SIG-M5 treated with dmso at 0.1 percent for 504 hours (cell line): ENCODE measurements around the gene NELFB.
"Not testable (repeated sequence)": the region's sequence is repeated elsewhere in the genome, so short reads cannot be mapped to it uniquely, and the experiment has no call there.

Experiments used
- DNase-seq: peaks from one replicate; lab custom pipeline; 2025; ENCODE audit not compliant: unreplicated experiment; lab: John Stamatoyannopoulos, UW

NELFB gene

GRCh38 chr9:137247135-137247915 is 7.8 kb upstream of the NELFB start:
- DNase-seq: no peak

GRCh38 chr9:137247916-137248175 is 7.3 kb upstream of the NELFB start:
- no peak for DNase-seq

DNA sequence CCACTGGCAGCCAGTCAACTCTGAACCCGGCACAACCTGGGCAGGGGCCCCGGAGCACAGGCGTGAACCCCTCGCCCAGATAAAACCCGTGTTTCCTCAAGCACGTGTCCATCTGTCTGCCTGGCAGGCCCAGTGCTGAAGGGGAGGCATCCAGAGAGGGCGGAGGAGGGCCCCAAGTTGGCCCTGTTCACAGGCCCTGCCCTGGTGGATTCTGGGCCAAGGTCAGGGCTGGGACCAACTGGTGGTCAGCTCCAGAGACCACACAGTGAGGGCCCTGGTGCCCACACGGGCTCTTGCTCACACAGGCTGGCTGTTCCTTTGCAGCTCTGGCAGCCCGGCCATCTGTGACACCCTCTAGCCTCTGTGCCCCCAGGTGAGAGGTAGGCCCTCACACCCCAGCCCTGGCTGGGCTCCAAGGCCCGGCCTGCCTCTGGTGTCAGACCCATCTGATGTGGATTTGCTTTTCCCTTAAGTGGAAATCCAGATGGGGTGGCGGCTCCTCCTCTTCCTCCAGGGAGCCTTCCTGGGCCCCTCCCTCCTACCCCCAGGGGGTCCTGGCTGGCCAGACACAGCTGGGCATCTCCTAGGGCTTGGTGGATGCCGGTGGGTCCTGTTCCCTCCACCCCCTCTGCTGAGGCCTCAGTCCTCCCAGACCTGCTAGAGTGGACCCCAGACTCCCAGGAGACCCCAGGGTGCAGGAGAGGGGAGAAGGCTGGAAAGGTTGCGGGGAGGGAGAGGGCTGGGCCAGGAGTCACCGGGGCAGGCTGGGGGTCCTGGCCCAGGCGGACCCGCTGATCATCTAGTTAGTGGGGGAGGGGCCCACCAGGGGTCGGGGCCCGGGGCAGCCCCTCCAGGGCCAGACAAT is 4.6 kb upstream of the NELFB start:
- no peak for DNase-seq

- DNase-seq: no peak
Measured at GRCh38 chr9:137251194-137251461, 4.0 kb upstream of the NELFB start, which contains the start of gene STPG3. Gene STPG3 (plus strand): TSS chr9:137251286. CDS start chr9:137251287, 1 bp downstream.

DNA sequence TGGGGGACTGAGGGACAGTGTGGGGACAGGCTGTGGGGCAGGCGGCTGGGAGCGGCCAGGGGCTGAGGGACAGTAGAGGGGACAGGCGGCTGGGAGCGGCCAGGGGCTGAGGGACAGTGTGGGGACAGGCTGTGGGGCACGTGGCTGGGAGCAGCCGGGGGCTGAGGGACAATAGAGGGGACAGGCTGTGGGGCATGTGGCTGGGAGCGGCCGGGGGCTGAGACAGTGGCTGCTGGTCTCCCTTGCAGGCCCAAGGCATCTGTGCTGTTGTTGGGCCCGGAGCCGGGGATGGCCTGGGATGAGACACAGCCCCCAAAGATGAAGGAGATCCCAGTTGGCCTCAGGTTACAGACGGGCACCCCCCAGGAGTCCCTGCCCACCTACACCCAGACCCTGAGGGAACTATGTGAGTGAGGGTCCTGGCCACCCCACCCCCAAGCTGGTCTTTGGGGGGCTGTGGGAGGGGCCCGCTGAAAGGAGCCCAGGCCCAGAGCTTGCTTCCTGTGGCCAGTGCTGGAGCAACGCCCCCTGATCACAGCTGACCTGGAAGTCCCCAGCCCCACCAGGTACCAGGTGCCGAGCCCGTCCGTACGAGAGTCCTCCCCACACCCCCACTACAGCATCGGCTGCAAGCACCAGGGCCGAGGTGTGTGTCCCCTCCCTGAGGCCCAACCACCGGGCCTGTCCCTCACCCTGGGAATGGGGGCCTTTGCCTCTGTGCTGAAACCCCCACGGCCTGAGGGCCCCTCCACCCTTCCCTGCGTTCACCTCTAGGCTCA is 3.4 kb upstream of the NELFB start:
- no peak for DNase-seq

GRCh38 chr9:137252555-137253506 is 2.3 kb upstream of the NELFB start:
- no peak for DNase-seq

DNA sequence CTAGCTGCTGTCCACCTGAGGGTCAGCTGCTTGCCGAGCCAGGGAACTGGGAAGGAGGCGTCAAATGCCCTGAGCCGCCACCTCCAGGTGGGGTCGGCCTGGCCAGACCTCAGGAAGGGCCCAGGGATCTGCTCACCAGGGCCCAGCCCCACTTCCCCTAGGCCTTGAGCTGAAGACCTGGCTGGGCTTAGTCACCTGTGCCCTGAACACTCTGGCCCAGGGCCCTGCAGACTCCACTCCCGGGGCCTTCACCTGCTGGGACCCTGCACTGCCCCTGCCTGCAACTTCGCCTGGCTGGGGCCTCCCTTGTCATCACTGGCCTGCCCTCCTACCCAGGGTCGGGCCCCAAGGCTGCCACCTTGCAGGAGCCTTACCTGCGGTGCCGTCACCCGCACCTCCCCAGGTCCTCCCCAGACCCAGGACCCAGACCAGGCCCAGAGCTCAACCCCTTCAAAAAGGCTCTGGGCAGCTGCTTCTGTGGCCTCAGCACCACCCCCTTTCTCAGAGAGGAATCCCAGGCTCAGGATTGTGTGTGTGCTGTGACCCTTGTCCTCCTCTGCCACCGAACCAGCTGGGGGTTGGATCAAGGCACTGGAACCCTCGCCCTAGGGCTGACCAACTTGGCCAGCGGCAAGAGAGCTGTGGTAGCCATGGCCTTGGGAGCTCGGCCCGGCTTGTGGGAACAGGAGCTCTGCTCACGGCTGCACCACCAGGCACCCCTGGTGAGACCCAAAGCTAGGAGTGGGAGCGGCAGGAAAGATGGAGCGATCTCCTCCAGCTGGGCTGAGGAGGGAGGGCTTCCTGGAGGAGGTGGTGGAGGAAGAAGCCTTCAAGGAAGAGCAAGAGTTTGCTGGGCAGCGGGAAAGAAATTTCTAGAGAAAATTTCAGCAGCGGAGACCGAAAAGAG is 1.2 kb upstream of the NELFB start:
- DNase-seq: no peak

GRCh38 chr9:137255448-137256114 is 454 bp downstream of the NELFB start:
- DNase-seq: no peak

DNA sequence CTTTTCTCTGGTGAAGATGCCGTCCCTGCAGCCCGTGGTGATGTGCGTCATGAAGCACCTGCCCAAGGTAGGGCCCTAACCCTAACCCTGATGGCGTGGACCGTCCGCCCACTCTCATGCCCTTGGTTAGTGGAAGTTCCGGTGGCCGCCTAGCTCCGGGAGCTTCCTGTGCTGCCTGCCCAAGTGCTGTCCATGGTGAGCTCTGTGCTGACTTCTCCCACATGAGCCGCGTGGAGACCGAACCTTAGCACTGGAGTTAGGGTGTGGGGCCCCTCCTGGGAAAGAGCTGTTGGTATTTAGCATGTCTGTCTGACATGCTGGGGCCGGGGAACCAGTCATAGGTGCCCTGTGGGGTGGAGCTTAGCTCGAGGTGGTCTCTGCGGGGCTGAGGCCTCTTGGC is 1.2 kb downstream of the NELFB start:
- no peak for DNase-seq

GRCh38 chr9:137256856-137257255 is 1.7 kb downstream of the NELFB start:
- DNase-seq: no peak

GRCh38 chr9:137262173-137262908 is 7.2 kb downstream of the NELFB start:
- not testable (repeated sequence) for DNase-seq

DNA sequence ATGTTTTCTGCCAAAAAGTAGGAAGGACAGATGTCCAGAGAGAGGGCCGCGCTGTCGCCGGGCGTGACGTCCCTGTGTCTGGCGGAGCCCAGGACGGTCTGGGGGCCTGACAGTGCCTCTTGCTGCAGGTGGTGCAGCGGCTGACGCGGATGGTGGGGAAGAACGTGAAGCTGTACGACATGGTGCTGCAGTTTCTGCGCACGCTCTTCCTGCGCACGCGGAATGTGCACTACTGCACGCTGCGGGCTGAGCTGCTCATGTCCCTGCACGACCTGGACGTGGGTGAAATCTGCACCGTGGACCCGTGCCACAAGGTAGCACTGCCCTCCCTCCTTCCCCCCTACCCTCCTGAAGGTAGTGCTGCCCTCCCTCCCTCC is 7.8 kb downstream of the NELFB start:
- no peak for DNase-seq

DNA sequence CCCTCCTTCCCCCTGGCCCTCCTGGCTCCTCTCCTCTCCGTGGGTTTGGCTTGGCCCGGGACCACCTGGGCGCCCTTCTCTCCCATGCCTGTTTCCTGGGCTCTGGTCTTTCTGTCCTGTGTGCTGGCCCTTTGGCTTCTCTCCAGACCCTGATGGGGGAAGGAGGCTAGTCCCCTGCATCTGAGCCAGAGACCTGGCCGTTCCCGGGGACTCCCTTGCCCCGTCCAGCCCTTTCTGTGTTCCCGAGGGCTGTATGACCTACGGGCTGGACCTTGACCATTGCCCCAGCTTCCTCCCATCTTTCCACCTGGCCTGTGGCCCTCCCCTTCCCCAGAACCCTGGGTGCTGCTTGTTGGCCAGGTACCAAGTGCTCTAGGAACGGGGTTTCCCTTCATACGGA is 8.4 kb downstream of the NELFB start:
- no peak for DNase-seq

- no peak for DNase-seq
Measured at GRCh38 chr9:137264067-137264466, 8.9 kb downstream of the NELFB start.

DNA sequence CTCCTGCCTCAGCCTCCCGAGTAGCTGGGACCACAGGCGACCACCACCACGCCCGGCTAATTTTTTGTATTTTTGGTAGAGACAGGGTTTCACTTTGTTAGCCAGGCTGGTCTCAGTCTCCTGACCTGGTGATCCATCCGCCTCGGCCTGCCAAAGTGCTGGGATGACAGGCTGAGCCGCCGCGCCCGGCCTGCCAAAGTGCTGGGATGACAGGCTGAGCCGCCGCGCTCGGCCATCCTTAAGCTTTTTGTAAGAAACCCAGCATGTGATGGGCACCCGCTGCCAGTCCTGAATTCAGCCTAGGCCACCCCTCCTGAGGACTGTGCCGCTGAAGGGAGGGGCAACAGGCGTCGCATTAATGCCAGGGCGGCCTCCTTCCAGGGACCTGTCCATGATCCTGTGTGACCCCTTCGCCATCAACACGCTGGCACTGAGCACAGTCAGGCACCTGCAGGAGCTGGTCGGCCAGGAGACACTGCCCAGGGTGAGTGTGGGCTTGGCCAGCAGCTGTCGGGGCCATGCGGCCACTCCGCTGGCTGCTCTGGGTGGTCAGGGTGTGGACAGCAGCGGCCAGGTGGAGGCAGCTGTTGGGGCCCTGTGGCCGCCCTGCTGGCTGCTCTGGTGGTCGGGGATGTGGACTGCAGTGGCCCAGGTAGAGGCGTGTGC is 10.5 kb downstream of the NELFB start:
- no peak for DNase-seq

DNA sequence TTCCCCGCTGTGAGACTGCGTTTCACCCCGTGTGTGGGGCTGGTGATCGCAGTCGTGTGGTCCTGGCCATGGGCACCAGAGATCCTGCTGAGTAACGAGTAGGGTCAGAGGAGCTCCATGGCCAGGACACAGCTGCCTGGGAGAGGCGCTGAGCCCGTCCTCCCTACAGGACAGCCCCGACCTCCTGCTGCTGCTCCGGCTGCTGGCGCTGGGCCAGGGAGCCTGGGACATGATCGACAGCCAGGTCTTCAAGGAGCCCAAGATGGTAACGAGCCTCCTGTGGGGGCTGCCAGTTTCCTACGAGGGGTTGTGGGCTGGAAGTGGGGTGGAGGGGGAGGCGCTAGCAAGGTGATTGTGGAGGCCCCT is 11.0 kb downstream of the NELFB start:
- no peak for DNase-seq

DNA sequence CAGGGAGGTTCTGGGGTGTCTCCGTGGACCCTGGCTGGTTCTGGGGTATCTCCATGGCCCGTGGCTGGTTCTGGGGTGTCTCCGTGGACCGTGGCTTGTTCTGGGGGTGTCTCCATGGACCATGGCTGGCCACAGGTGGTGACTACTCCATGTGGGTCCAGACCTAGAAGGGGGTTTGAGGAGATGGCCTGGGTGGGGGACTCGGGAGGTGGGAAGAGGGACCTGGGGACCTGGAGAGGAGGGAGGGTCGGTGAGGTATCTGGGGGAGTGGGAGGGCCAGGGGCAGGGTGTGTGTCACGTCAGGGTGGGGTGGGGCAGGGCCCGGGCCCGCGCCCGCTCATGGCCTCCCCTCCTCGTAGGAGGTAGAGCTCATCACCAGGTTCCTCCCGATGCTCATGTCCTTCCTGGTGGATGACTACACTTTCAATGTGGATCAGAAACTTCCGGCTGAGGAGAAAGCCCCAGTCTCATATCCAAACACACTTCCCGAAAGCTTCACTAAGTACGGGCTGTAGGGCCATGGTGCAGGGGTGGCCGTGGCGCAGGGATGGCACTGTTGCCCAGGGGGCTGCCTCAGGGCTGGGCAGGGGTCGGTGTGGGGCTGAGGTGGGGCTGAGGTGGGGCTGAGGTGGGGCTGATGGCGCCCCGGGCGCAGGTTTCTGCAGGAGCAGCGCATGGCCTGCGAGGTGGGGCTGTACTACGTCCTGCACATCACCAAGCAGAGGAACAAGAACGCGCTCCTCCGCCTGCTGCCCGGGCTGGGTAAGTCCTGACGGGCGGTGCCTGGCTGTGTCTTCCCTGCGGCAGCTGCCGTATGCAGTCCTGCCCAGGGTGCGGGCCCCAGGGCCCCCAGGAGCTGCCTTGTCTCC is 11.7 kb downstream of the NELFB start:
- DNase-seq: no peak
